Lung (tissue), 12 donors: Measurements from ENCODE around the gene APLP1. TPM values are rescaled to one million over a fixed set of nuclear protein-coding genes. Genes with fewer than 3 reads are reported as not detected.

ENCODE experiments used
- ATAC-seq: fragments of 200-7000 bp; cut with Tn5 transposase; one replicate; pipeline ENCODE4 v1.9.1; 2020; ENCODE audit warnings: moderate number of reproducible peaks; ENCODE audit not compliant: insufficient read depth, low FRiP score
- DNase-seq, 3 donors: peaks; one replicate each; pipeline ENCODE4 v3.0.0-alpha.2; 2013 to 2017
- H3K27ac ChIP-seq, 2 donors: one replicate each; pipeline ENCODE4 v1.5.1; 2013; ENCODE audit warnings: mild to moderate bottlenecking in 2 of 2, moderate library complexity in 2 of 2, control low read depth in 1 of 2, inconsistent platforms in 1 of 2, low read depth in 1 of 2, low read length in 1 of 2
- H3K27me3 ChIP-seq, 3 donors: one replicate each; pipeline ENCODE4 v1.5.1; 2013; ENCODE audit warnings: low read length in 2 of 3; ENCODE audit not compliant: control insufficient read depth in 3 of 3, insufficient read depth in 3 of 3
- H3K36me3 ChIP-seq, 4 donors: one replicate each; pipeline ENCODE4 v1.5.1; 2013; ENCODE audit warnings: low read length in 4 of 4, mild to moderate bottlenecking in 1 of 4, moderate library complexity in 1 of 4; ENCODE audit not compliant: control insufficient read depth in 4 of 4, insufficient read depth in 4 of 4
- H3K4me1 ChIP-seq, 5 donors: one replicate each; pipeline ENCODE4 v1.5.1; 2013; ENCODE audit warnings: low read length in 5 of 5, mild to moderate bottlenecking in 2 of 5, moderate library complexity in 1 of 5; ENCODE audit not compliant: control insufficient read depth in 5 of 5, insufficient read depth in 5 of 5
- H3K4me3 ChIP-seq: one replicate; pipeline ENCODE4 v1.5.1; 2013; ENCODE audit warnings: mild to moderate bottlenecking, control low read depth, moderate library complexity
- H3K9ac ChIP-seq, 2 donors: one replicate each; pipeline ENCODE4 v1.5.1; 2013; ENCODE audit warnings: low read length in 2 of 2, control low read depth in 1 of 2; ENCODE audit not compliant: insufficient read depth in 1 of 2
- H3K9me3 ChIP-seq, 4 donors: one replicate each; pipeline ENCODE4 v1.5.1; 2013; ENCODE audit warnings: low read length in 3 of 4, mild to moderate bottlenecking in 1 of 4, moderate library complexity in 1 of 4; ENCODE audit not compliant: control insufficient read depth in 4 of 4, insufficient read depth in 3 of 4
- CTCF ChIP-seq: IDR thresholded peaks from 2 replicates; pipeline ENCODE4 v1.5.1; 2012; ENCODE audit warnings: mild to moderate bottlenecking; ENCODE audit errors: control extremely low read depth, extremely low read depth
- WGBS, 2 donors: extraction: QIAGEN DNeasy Blood & Tissue Kit; methylation state at CpG; one replicate each; pipeline ENCODE4 v1.1.7; 2013; 5-methylcytosine and 5-hydroxymethylcytosine counted together
- polyA plus RNA-seq, 2 donors: library from polyadenylated mRNA; stranded (reverse); fragments of 200-250 nt; gene quantifications; one replicate each; pipeline ENCODE4 v1.2.1, GENCODE V29; 2013
- total RNA-seq, 2 donors: library from RNA; depleted of rRNA in 1 of 2; stranded (reverse); fragments of >200 nt in 1 of 2; gene quantifications; one replicate each; pipeline ENCODE4 v1.2.1, GENCODE V29; 2014 to 2021
- donor health status: control.
- donor health status: control.
- donor health status: Bipolar disorder and iron deficiency.
- donor health status: healthy.
- donor health status: DM: yes; HTN: yes; CAD: no.

The APLP1 gene
- total and polyA plus RNA-seq, 4 donors: 0.94 to 6.5 (median 2.0) TPM

GRCh38 chr19:35885904-35886303 lies 17.5 kb downstream of the APLP1 start:
- no peak for ATAC-seq
- no peak for TF ChIP-seq CTCF
- 91 to 96% methylated on average over 7 to 8 of the region's 8 CpGs for WGBS, 2 donors

GRCh38 chr19:35887197-35887596 lies 18.8 kb downstream of the APLP1 start:
- H3K4me3 ChIP-seq: no peak overlapping the region
- no peak for TF ChIP-seq CTCF
- 92 to 94% methylated on average over 5 of the region's 5 CpGs for WGBS, 2 donors

More at GRCh38 chr19:35885904-35886303, 17.5 kb downstream of the APLP1 start:
- no peak for DNase-seq
- Histone ChIP-seq H3K9me3 (no peaks in the 10 kb centered on the region), H3K27ac (no peak overlapping the region), H3K4me3 (no peak overlapping the region), H3K4me1 (no peaks in the 10 kb centered on the region), H3K36me3 (peaks cover 0 to 30% (median 7%) of the 10 kb centered on the region in 4 donors), H3K27me3 (no peaks in the 10 kb centered on the region), H3K9ac (no peak overlapping the region)

GRCh38 chr19:35888398-35888797 lies 20.0 kb downstream of the APLP1 start:
- WGBS, 2 donors: 96% methylated on average over 9 of the region's 9 CpGs
- H3K36me3 ChIP-seq: peaks cover 0 to 32% (median 7%) of the 10 kb centered on the region in 4 donors
- no peaks in the 10 kb centered on the region for H3K4me1 ChIP-seq
- no peak overlapping the region for H3K4me3 ChIP-seq
- DNase-seq (no peak), ATAC-seq (no peak)
- no peak overlapping the region for H3K27ac ChIP-seq
- no peaks in the 10 kb centered on the region for H3K27me3 ChIP-seq
- no peak overlapping the region for H3K9ac ChIP-seq
- no peak for TF ChIP-seq CTCF
- no peaks in the 10 kb centered on the region for H3K9me3 ChIP-seq

More at GRCh38 chr19:35887197-35887596, 18.8 kb downstream of the APLP1 start:
- peaks cover 0 to 30% (median 7%) of the 10 kb centered on the region in 4 donors for H3K36me3 ChIP-seq
- no peak for ATAC-seq
- H3K4me1 ChIP-seq: no peaks in the 10 kb centered on the region
- no peak overlapping the region for H3K9ac ChIP-seq
- no peak overlapping the region for H3K27ac ChIP-seq
- no peaks in the 10 kb centered on the region for H3K9me3 ChIP-seq
- H3K27me3 ChIP-seq: no peaks in the 10 kb centered on the region
- no peak for DNase-seq
